Measurements from ENCODE around the gene DDX49. TPM values are rescaled to one million over a fixed set of nuclear protein-coding genes. Genes with fewer than 3 reads are reported as not detected.

DDX49 gene
- total RNA-seq, 1 donor from 2014 or later = 68.3 TPM

- Histone ChIP-seq H3K27me3 (ENCODE audit: insufficient read depth, low read length) (no peaks in the 10 kb centered on the region), H3K9me3 (ENCODE audit: insufficient read depth, low read depth, low read length) (no peaks in the 10 kb centered on the region), H3K4me2 (ENCODE audit: low read length) (no peak overlapping the region), H3K79me2 (ENCODE audit: insufficient read depth, low read length) (peaks cover 4% of the 10 kb centered on the region), H4K20me1 (ENCODE audit: insufficient read depth, low read length) (peaks cover 69% of the 10 kb centered on the region), H3K4me1 (ENCODE audit: insufficient read depth, low read length) (no peaks in the 10 kb centered on the region), H3K9ac (ENCODE audit: low read length) (no peak overlapping the region), H3K27ac (ENCODE audit: low read depth, low read length) (no peak overlapping the region), H3K36me3 (ENCODE audit: insufficient read depth, low read length) (peaks cover 5% of the 10 kb centered on the region), H2AFZ (ENCODE audit: low read depth, low read length) (no peak overlapping the region), H3K4me3 (ENCODE audit: insufficient read depth, low read depth, low read length) (no peak overlapping the region)
- no peak for DNase-seq (ENCODE audit: low read depth)
- Mint-ChIP-seq H3K27me3 (ENCODE audit: low read depth, unreplicated experiment) (no peaks in the 10 kb centered on the region), H3K27ac (ENCODE audit: unreplicated experiment) (peak overlapping the region; percentile 53), H3K4me3 (ENCODE audit: unreplicated experiment) (no peak overlapping the region), H3K9me3 (ENCODE audit: unreplicated experiment) (no peaks in the 10 kb centered on the region), H3K4me1 (ENCODE audit: low read depth, unreplicated experiment) (no peaks in the 10 kb centered on the region), H3K36me3 (ENCODE audit: low read depth, unreplicated experiment) (peaks cover 7% of the 10 kb centered on the region)
- TF ChIP-seq CTCF (IDR thresholded peaks at IDR 0.05; ENCODE audit: insufficient read depth, low read depth, low read length) = no peak
- TF ChIP-seq EZH2 (IDR thresholded peaks at IDR 0.05; ENCODE audit: insufficient read depth, low read length) = no peak
- no peak for FAIRE-seq
Observed at GRCh38 chr19:18905058-18905456, 14.5 kb upstream of the DDX49 start.

- no peak overlapping the region for H3K4me3 ChIP-seq (ENCODE audit: insufficient read depth, low read depth, low read length)
- H2AFZ ChIP-seq (ENCODE audit: low read depth, low read length) = no peak overlapping the region
- no peak overlapping the region for H3K4me3 Mint-ChIP-seq (ENCODE audit: unreplicated experiment)
- FAIRE-seq (no peak), DNase-seq (ENCODE audit: low read depth) (no peak)
- H3K27me3 ChIP-seq (ENCODE audit: insufficient read depth, low read length) = no peaks in the 10 kb centered on the region
- H3K36me3 ChIP-seq (ENCODE audit: insufficient read depth, low read length) = peaks cover 7% of the 10 kb centered on the region
- no peak for TF ChIP-seq CTCF (IDR thresholded peaks at IDR 0.05; ENCODE audit: insufficient read depth, low read depth, low read length)
- no peaks in the 10 kb centered on the region for H3K9me3 Mint-ChIP-seq (ENCODE audit: unreplicated experiment)
- H3K4me1 ChIP-seq (ENCODE audit: insufficient read depth, low read length) = no peaks in the 10 kb centered on the region
- H3K9ac ChIP-seq (ENCODE audit: low read length) = no peak overlapping the region
- no peak overlapping the region for H3K27ac ChIP-seq (ENCODE audit: low read depth, low read length)
- H4K20me1 ChIP-seq (ENCODE audit: insufficient read depth, low read length) = peaks cover 67% of the 10 kb centered on the region
- H3K36me3 Mint-ChIP-seq (ENCODE audit: low read depth, unreplicated experiment) = peaks cover 5% of the 10 kb centered on the region
- H3K4me2 ChIP-seq (ENCODE audit: low read length) = no peak overlapping the region
- no peaks in the 10 kb centered on the region for H3K9me3 ChIP-seq (ENCODE audit: insufficient read depth, low read depth, low read length)
- no peak overlapping the region for H3K27ac Mint-ChIP-seq (ENCODE audit: unreplicated experiment)
- no peaks in the 10 kb centered on the region for H3K27me3 Mint-ChIP-seq (ENCODE audit: low read depth, unreplicated experiment)
- peaks cover 4% of the 10 kb centered on the region for H3K79me2 ChIP-seq (ENCODE audit: insufficient read depth, low read length)
- H3K4me1 Mint-ChIP-seq (ENCODE audit: low read depth, unreplicated experiment) = no peaks in the 10 kb centered on the region
Observed at GRCh38 chr19:18905513-18906236, 13.8 kb upstream of the DDX49 start.
